22Rv1 (cell line): ENCODE data around the gene FAM81A.
A peak's percentile ranks its signal among the peaks of the same experiment; 100 is the strongest.
"Not testable (repeated sequence)": the region's sequence is repeated elsewhere in the genome, so short reads cannot be mapped to it uniquely, and the experiment has no call there.

Experiments
- H3K27ac ChIP-seq: fragments of 450-650 bp; 2 replicates; pipeline ENCODE4 v1.5.1; 2017
- ZFX ChIP-seq: fragments of 450-650 bp; IDR thresholded peaks from 2 replicates; pipeline ENCODE4 v1.6.1; 2017; ENCODE audit warnings: antibody characterized with exemption, borderline replicate concordance
- TF ChIP-seq, protein P1 (sequence below): fragments of 450-650 bp; IDR thresholded peaks from 2 replicates; pipeline ENCODE4 v1.5.1; 2017; ENCODE audit warnings: mild to moderate bottlenecking

Gene FAM81A

DNA sequence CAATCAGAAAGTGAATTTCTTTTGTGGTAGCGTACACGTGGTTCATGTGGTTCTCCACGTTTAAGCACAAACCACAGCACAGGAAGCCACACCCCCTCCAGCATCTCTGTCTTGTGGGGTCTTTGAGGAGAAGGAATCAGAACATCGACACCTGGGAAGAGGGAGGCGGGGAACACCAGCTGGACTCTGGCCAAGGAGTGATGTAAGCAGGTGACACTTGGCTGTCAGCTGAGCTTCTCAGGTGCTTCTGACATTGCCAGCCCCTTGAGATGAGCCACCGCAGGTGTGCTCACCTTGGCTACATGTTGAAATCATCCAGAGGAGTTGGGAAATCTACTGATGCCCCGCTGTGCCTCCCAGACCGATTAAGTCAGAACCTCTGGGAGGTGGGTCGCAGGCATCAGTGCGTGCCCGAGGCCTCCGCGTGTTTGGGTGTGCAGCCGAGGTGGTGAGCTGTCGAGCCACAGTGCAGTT lies 85.0 kb downstream of the FAM81A start:
- H3K27ac ChIP-seq, result no peak overlapping the region
- no peak for TF ChIP-seq ZFX
- TF ChIP-seq, protein P1, sequence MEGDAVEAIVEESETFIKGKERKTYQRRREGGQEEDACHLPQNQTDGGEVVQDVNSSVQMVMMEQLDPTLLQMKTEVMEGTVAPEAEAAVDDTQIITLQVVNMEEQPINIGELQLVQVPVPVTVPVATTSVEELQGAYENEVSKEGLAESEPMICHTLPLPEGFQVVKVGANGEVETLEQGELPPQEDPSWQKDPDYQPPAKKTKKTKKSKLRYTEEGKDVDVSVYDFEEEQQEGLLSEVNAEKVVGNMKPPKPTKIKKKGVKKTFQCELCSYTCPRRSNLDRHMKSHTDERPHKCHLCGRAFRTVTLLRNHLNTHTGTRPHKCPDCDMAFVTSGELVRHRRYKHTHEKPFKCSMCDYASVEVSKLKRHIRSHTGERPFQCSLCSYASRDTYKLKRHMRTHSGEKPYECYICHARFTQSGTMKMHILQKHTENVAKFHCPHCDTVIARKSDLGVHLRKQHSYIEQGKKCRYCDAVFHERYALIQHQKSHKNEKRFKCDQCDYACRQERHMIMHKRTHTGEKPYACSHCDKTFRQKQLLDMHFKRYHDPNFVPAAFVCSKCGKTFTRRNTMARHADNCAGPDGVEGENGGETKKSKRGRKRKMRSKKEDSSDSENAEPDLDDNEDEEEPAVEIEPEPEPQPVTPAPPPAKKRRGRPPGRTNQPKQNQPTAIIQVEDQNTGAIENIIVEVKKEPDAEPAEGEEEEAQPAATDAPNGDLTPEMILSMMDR, result no peak

DNA sequence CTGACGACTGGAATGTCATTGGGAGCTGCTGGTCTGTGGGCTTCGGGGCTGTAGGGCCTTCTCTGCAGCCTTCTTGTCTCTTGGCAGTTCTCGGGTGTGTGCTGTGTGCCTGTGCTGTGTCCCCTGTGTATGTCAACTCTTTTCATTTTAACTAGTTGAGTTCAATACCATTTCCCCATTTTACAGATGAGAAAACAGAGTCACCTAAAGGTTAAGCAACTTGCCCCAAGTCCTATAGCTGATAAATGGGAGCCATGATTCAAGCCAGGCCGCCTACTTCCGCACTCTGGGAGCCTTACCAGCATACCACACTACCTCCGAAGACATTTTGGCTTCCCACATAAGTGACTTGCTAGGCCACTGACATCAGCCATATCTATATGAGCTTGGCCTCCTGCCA lies 85.7 kb downstream of the FAM81A start:
- TF ChIP-seq ZFX, result no peak
- TF ChIP-seq, protein P1, result no peak
- no peak overlapping the region for H3K27ac ChIP-seq

DNA sequence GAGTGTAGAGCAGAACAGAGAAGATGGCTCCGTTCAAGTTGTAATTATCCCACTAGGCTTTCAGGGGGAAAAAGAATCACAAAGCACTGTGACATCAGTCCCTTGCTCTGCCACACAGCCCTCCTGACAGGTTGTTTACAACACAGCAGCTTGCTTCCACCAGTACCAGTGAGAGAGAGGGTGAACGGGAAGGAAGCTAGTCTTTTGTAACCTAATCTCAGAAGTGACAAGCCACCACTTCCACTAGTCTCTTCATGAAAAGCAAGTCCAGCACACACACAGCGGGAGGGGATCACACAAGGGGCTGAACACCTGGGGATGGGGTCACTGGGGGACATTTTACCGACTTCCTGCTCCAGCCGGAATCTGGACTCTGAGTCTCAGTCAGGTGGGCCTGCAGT lies 86.3 kb downstream of the FAM81A start:
- no peak overlapping the region for H3K27ac ChIP-seq
- TF ChIP-seq ZFX, result no peak
- TF ChIP-seq, protein P1, result no peak

DNA sequence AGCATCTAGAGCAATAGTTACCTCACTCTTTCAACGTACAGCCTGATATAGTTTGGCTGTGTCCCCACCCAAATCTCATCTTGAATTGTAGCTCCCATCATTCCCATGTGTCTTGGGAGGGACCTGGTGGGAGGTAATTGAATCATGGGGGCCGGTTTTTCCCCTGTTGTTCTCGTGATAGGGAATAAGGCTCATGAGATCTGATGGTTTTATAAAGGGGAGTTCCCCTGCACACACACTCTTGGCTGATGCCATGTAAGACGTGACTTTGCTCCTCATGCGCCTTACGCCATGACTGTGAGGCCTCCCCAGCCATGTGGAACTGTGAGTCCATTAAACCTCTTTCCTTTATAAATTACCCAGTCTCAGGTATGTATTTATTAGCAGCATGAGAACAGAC lies 88.5 kb downstream of the FAM81A start:
- H3K27ac ChIP-seq, result not testable (repeated sequence)

DNA sequence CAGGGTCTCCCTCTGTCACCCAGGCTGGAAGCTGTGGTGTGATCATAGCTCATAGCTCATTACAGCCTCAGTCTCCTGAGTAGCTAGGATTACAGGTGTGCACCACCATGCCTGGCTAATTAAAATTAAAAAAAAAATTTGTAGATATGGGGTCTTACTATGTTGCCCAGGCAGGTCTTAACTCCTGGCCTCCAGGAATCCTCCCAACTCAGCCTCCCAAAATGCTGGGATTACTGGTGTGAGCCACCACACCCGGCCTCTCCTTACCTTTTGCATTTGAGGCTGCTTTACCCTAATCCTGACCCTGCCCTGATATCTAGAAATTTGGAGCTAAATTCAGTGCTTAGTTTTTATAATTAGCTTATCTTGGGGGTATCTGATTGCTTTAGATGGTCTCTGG lies 90.4 kb downstream of the FAM81A start:
- TF ChIP-seq, protein P1, result no peak
- no peak for TF ChIP-seq ZFX

DNA sequence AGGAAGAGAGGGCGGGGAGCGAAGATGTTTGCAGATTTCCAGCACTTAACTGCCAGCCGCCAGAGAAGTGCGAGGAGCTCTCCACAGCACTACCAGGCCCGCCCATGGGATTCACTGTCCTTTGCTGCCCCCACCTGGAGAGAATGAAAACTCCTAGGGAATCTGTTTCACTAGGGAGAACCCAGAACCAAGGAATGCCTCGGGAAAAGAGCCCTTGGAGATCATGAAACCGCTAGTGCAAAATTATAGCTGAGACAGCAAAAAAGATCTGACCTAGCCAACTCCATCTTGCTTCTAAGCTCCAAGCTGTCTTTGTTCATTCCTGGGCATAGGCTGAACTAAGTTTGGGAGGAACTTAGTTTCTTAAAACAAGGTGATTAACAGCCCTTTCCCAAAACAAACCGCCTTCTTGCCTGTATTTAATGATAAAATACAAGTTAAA lies 91.0 kb downstream of the FAM81A start:
- TF ChIP-seq, protein P1, result peak; percentile 84
- no peak for TF ChIP-seq ZFX
- H3K27ac ChIP-seq, result no peak overlapping the region

More for the DNA sequence above, 90.4 kb downstream of the FAM81A start:
- no peak overlapping the region for H3K27ac ChIP-seq

DNA sequence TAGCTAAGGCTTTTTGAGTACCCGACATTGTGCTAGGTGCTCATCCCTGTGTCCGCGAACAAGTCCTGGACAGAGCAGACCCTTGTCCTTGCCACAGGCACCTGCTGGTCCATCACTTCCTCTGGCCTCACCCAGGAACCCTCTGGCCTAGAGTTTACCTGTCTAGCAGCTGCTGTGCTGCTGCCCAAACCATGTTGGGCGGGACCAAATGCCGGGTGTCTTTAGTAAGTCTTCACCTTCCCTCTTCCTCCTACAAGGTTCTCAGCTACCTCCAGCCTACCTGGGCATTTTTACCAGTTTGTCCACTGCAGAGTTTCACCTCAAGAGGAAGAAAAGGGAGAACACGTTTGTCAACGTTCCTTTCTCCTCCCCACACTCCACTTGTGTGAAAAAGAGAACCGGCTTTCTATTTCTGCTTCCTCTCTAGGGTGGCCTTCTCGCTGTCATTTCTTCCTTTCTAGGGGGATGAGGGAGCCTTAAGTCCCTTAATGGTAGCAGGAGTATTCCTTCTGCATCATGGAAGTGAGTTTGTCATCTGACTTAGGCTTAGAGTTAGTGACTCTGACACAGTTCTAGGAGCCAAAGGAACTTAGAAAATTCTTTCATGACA lies 93.2 kb downstream of the FAM81A start:
- TF ChIP-seq, protein P1, result no peak
- no peak for TF ChIP-seq ZFX
- no peak overlapping the region for H3K27ac ChIP-seq
